Loucy (cell line): ENCODE data around the gene YIPF2.

Experiments used
- EZH2phosphoT487 ChIP-seq: fragments of 200-600 bp; IDR thresholded peaks from 2 replicates; pipeline ENCODE4 v1.6.1; 2018; ENCODE audit warnings: antibody characterized with exemption, mild to moderate bottlenecking, moderate library complexity, borderline replicate concordance
- TF ChIP-seq, protein P1 (sequence below): fragments of 200-600 bp; sonication (generic); conservative IDR thresholded peaks from 2 replicates; pipeline ENCODE4 v1.5.1; 2014; ENCODE audit warnings: mild to moderate bottlenecking, antibody characterized with exemption, low read length

DNA sequence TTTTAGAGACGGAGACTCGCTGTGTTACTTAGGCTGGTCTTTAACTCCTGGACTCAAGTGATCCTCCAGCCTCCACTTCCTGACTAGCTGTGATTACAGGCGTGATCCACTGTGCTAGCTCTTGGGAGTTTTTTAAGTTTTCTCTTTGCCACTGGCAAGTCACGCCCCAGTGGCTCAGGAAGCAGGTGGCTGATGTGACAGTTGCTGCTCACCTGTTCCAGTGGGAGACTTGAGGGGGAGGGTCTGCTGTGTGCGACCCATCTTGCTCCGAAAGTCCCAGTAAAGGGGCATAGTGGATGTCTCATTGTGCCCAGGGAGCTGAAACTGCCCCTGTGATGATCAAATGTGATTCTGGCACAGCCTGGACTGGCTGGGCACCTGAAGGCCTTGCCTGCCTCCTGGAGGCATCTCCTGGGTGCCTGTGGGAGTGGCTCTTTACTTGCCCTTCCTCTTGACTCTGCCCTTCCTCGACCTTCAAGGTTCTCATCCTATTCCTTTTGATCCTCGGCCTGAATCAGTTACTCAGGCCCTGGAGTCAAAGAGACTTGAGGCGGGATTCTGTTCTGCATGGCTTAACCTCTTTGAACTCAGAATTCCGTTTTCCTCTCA, 40.2 kb upstream of the YIPF2 start:
- TF ChIP-seq, protein P1, sequence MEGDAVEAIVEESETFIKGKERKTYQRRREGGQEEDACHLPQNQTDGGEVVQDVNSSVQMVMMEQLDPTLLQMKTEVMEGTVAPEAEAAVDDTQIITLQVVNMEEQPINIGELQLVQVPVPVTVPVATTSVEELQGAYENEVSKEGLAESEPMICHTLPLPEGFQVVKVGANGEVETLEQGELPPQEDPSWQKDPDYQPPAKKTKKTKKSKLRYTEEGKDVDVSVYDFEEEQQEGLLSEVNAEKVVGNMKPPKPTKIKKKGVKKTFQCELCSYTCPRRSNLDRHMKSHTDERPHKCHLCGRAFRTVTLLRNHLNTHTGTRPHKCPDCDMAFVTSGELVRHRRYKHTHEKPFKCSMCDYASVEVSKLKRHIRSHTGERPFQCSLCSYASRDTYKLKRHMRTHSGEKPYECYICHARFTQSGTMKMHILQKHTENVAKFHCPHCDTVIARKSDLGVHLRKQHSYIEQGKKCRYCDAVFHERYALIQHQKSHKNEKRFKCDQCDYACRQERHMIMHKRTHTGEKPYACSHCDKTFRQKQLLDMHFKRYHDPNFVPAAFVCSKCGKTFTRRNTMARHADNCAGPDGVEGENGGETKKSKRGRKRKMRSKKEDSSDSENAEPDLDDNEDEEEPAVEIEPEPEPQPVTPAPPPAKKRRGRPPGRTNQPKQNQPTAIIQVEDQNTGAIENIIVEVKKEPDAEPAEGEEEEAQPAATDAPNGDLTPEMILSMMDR, result no peak
- no peak for TF ChIP-seq EZH2phosphoT487
